ENCODE data around the gene SEC61A1.
A peak's percentile ranks its signal among the peaks of the same experiment; 100 is the strongest.

Gene SEC61A1

GRCh38 chr3:128051837-128052594, at the start of gene SEC61A1:
Gene SEC61A1 (plus strand): TSS chr3:128052437. CDS start chr3:128052553, 116 bp downstream.
- H3K4me3 ChIP-seq (ENCODE audit: low read depth, low read length) = peak within 1 kb of the TSS; percentile 85
- no peak for TF ChIP-seq CTCF (IDR thresholded peaks at IDR 0.05; ENCODE audit: control insufficient read depth, extremely low read depth, insufficient read depth)
- DNase-seq (ENCODE audit: low read depth) = peak; percentile 74

- no peak for TF ChIP-seq CTCF (IDR thresholded peaks at IDR 0.05; ENCODE audit: control insufficient read depth, extremely low read depth, insufficient read depth)
- H3K4me3 ChIP-seq (ENCODE audit: low read depth, low read length) = no peak overlapping the region
- no peak for DNase-seq (ENCODE audit: low read depth)
Observed at GRCh38 chr3:128004661-128005060, 47.6 kb upstream of the SEC61A1 start.

DNA sequence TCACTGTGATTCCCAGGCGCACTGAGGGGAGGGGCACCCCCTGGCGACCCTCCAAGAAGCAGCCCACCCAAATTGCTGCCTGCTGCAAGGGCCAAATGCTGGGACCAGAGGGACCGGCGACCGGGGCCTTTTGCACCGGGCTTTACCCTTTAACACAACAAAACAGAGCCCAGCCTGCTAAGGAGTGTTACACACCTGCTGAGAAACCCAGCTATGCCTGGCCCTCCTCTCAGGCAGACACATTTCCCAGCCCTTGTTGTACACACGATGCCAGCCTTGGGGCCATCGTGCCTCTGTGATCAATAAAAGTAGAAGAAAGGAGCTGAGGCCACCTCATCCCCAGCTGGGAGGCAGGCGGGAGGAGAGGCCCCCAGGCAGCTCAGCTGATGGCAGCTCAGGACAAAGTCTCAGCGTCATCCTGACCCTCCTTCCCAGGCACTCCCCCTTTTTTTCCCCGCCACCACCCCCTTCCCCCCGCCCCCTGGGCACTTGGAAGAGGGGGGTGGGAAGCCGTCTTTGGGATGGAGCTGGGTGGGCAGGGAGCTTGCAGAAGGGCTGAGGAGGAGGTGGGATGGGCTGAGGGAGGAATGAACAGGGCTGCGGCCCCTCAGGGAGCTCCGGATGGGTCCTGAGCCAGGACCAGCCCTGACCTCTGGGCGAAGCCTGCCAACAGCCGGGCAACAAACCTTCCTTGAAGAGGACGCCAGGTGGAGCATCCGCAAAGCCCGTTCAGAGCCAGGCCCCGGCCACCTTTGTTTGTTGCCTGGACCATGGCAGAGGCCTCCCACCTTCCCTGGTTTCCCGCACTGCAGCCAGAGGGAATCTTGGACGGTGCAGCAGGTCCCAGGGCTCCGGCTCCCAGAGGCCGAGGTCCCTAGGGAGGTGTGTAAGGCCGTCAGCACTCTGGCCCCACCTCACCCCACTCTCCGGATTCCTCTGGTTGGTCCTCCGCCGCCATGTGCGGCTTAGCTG, 45.9 kb upstream of the SEC61A1 start:
- H3K4me3 ChIP-seq (ENCODE audit: low read depth, low read length) = no peak overlapping the region
- no peak for DNase-seq (ENCODE audit: low read depth)
- no peak for TF ChIP-seq CTCF (IDR thresholded peaks at IDR 0.05; ENCODE audit: control insufficient read depth, extremely low read depth, insufficient read depth)

- no peak overlapping the region for H3K4me3 ChIP-seq (ENCODE audit: low read depth, low read length)
- no peak for TF ChIP-seq CTCF (IDR thresholded peaks at IDR 0.05; ENCODE audit: control insufficient read depth, extremely low read depth, insufficient read depth)
- DNase-seq (ENCODE audit: low read depth) = no peak
Observed at GRCh38 chr3:128007033-128007424, 45.2 kb upstream of the SEC61A1 start.

DNA sequence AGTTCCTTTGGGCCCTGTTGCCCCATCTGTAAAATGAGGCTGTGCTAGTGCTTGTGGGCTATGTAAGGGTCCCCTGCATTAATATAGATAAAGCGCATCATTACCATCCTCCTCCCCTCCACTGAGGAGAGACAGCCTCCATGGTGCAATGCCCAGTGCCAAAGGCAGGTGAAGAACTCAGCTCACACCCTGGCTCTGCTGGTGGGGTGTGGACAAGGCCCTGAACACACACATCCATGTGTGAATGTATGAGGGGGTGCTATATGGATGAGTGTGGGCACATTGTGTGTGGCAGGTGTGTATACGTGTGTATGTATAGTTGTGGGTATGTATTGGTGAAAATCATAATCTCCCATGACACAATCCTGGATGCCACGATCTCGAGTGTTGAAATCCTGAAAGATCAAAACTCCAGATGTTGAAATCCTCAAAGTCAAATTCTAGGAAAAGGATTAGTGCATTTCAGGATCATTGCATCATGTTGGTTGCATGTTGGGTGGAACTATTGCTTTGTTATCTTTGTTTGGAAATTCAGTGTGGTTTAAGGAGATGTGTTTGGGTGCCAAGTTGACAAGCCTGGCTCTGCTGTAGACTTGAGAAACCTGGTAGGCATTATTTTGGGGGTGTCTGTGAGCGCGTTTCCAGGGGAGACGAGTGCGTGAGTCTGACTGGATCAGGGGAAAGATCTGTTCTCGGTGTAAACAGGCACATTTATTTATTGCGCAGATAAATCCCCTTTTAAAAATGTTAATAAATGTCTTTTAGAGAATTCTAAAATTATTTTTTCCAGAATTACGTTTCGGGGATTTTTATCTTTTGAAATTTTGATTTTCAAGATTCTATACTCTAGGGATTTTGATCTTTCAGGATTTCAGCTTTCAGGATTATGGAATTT, 42.0 kb upstream of the SEC61A1 start:
- DNase-seq (ENCODE audit: low read depth) = no peak
- no peak overlapping the region for H3K4me3 ChIP-seq (ENCODE audit: low read depth, low read length)

More for the DNA sequence above, 42.0 kb upstream of the SEC61A1 start:
- no peak for TF ChIP-seq CTCF (IDR thresholded peaks at IDR 0.05; ENCODE audit: control insufficient read depth, extremely low read depth, insufficient read depth)
